Left renal cortex interstitium (tissue), 4 donors: ENCODE measurements around the gene MTHFR. TPM values are rescaled to one million over a fixed set of nuclear protein-coding genes. Genes with fewer than 3 reads are reported as not detected.

Source experiments
- DNase-seq, 4 donors: peaks; one replicate each; pipeline ENCODE4 v3.0.0-alpha.2; 2013; ENCODE audit warnings: low read depth in 4 of 4, low spot score in 2 of 4, missing footprints in 1 of 4
- polyA plus RNA-seq, 4 donors: library from polyadenylated mRNA; unstranded; fragments of 120-200 nt; gene quantifications; one replicate each; pipeline ENCODE4 v1.2.1, GENCODE V29; 2013; ENCODE audit not compliant: insufficient read length in 4 of 4

The MTHFR gene
- polyA plus RNA-seq, 4 donors, result 16.4 to 25.8 (median 20.8) TPM

DNA sequence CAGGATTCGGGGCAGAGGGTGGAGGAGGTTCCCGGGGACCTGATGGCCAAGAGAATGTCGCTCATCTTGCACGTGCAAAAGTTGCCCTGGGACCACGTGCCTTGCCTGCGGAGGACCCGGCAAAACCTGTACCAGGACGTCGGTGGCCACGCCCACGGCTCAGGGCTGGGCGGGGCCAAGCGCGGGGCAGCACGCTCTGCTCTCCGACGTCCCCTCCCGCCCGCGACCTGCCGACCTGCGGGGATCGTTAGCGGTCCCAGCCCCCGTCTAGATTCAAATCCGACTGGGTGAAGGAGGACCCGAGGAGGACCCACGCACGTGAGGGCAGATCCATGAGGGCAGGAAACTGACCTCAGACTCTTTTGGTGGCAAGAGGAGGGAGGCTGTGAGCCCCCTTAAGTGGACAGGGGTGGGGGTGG, 43.8 kb downstream of the MTHFR start, which contains the start of gene C1orf167:
TSS of gene C1orf167 (plus strand) at position 206 of the 419 bp plus-strand sequence. CDS start 2,208 bp downstream, outside the sequence.
- no peak for DNase-seq

DNA sequence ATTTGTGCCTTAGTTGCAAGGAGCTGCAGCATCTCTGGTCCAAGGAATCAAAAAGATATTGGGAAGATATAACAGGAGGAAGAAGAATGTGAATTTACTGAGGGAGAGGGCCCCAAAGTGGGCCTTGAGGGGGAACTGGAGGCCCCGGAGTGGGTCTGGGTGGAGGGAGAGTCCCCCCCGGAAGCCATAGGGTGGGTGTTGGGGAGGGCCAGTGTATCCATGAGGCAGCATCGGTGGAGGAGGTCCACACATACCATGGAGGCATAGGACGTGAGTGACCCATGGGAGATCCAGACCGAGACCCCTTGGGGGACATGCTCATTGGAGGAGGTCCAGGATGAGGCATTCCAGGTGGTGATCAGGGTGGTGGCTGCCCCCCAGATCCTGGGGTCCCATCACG, 44.5 kb downstream of the MTHFR start:
- DNase-seq, result no peak

DNA sequence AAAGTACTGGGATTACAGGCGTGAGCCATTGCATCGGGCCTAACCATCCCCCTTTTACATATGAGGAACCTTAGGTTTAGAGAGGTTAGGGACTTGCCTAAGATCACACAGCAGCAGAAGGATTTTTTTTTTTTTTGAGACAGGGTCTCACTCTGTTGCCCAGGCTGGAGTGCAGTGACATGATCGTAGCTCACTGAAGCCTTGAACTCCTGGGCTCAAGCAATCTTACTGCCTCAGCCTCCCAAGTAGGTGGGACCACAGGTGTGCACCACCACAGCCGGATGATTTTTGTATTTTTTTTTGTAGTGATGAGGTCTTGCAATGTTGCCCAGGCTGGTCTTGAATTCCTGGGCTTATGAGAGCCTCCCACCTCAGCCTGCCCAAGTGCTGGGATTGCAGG, 46.0 kb downstream of the MTHFR start:
- DNase-seq, result no peak

DNA sequence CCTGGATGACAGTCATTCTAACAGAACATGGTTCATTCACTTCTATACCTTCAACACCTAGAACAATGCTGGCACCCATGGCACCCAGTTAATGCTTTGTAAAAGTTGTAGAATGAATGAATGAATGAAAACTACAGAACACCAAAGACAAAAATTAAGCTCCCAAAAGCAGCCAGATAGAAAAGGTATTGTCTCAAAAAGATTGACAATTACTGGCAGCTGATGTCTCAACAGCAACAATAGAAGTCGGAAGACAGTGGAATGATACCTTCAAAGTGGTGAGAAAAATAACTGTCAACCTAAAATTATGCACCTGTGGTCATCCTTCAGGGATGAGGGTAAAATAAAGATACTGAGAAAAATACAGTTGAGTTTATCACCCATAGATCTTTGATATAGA, 48.7 kb downstream of the MTHFR start:
- DNase-seq, result no peak

DNA sequence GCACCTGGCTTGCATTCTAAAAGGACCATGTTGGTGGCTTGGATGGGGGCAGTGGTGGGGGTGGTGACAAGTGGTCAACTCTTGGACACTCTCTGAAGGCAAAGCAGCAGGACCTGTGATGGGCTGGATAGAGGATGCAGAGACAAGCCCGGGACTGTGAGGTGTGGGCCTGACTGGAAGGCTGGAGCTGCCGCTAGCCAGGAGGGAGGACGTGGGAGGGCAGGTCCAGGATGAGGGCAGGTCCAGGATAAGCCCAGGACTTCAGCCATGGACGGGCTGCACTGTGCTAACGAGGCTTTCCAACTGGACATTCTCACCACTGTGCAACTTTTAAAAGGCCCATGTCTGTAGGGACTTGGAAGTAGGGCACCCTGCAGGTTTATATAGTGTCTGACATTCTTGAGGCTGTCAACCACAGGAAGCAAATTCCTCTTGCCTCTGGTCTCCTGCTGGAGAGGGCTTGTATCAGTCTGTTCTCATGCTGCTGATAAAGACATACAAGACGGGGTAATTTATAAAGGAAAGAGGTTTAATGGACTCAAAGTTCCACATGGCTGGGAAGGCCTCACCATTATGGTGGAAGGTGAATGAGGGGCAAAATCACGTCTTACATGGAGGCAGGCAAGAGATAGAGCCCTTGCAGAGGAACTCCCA, 52.1 kb downstream of the MTHFR start:
- DNase-seq, result no peak

DNA sequence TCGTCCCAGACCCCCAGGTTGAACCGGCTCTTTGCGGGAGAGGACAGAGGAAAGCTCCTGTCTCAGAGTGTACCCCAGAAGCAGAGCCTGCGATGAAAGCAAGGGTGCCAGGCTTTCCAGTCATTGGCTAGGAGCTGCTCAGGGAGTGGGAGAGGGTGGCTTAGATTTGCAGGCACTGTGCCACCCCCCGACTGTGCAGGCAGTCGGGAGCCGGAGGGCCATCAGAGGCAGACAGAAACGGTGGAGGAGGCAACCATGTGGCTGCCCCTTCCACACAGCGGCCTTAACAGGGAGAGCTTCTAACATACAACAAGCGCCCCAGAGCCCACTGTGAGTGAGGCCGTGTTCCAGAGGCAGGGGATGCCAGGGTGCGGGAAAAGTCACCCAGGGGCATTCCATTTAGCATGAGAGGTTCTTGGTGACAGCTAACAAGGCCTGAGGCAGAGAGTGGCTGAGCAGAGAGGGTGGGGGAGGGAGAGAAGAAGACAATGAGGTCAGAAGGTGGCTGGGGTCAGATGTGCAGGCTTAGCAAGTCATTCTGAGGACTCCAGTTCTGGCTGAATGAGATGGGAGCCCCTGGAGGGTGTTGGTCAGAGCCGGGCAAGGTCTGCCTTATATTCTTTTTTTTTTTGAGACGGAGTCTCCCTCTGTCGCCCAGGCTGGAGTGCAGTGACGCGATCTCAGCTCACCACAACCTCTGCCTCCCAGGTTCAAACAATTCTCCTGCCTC, 53.2 kb downstream of the MTHFR start:
- no peak for DNase-seq

DNA sequence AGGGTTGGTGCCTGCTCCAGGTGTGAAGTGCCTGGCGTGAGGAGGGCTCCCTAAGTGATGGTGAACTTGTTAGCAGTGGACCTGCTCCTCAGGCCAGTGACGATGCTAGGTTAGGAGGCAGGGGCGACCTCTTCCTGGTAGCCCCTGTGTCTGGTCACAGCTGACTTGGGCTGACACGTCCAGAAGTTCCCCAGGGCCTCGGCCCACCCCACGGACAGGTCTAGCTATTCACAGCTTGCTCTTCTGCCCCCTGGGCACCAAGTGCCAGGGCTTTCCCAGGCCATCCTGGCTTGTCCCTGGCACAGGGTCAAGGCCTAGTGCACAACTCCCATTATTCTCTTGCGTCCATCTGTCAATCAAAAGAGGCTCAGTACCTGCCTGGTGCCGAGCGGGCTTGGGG, 54.7 kb downstream of the MTHFR start:
- DNase-seq, result no peak

DNA sequence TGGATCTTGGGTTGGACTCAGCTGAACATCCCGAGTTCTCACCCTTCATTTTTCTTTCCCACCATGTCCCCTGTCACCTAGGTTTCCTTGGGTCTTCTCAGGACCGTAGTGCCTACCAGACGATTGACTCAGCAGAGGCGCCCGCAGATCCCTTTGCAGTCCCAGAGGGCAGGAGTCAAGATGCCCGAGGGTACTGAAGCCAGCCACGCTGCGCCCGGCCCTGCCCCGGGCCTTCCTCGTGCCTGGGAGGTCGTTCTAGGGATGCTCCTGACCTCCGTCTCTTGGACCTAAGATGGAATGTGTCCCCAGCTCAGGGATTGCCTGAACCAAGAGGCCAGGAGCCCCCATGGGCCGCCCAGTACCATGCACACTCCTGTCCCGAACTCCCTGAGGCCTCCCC, 55.8 kb downstream of the MTHFR start:
- DNase-seq, result no peak

DNA sequence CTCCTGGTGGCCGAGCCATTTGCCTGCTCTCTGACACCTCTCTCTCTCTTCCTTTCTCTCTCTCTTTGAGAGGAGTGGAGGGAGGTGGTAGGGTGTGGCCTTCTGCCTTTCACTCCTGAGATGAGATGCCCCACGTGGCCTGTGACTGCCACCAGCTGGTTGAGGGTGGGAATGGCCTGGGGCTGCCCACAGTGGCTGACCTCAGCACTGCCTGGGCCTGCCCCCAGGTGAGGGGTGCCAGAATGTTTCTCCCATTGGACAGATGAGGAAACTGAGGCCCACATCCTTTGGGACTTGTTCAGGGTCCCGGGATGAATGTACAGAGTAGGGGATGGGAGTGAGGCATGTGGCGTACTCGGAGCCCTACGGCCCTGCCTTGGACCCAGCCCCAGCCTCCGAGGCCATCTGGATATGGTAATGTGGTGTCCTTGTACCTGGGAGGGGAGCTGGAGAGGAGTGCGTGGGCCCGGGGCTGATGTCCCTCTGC, 56.5 kb downstream of the MTHFR start:
- no peak for DNase-seq

DNA sequence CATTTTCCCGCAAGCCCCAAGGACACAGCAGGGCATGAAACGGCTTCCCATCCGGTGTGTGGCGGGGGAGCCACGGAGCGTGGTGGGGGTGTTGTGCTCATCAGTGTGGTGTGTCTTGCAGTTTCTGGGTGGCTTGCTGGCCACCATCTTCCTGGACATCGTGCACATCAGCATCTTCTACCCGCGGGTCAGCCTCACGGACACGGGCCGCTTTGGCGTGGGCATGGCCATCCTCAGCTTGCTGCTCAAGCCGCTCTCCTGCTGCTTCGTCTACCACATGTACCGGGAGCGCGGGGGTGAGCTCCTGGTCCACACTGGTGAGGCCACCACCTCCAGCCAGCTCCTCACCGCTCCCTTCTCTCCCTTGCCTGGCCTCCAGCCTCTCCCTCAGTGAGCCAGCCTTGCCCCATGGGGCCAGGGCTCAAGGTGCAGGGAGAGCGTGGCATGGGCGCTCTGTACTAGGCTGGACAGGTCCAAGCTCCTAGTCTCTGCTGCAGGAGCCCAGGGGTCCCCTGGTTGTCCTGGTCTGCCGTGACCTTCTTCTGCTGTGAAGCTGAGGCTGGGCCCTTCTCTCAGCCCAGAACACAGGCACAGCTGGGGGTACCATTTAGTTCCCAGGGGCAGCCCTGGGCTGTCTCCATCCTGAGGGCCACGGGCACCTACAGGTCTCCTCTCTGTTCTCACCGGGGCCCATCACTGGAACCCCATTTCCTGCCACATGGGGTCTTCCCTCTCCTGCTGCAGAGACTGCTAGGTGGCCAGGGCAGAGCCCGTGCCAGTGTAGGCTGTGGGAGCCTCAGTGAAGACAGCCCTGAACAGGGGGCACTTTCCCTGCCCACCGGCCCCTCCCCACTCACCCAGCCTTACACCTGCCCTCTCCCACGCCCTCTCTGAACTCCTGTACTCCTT, 57.2 kb downstream of the MTHFR start:
- DNase-seq, result no peak

DNA sequence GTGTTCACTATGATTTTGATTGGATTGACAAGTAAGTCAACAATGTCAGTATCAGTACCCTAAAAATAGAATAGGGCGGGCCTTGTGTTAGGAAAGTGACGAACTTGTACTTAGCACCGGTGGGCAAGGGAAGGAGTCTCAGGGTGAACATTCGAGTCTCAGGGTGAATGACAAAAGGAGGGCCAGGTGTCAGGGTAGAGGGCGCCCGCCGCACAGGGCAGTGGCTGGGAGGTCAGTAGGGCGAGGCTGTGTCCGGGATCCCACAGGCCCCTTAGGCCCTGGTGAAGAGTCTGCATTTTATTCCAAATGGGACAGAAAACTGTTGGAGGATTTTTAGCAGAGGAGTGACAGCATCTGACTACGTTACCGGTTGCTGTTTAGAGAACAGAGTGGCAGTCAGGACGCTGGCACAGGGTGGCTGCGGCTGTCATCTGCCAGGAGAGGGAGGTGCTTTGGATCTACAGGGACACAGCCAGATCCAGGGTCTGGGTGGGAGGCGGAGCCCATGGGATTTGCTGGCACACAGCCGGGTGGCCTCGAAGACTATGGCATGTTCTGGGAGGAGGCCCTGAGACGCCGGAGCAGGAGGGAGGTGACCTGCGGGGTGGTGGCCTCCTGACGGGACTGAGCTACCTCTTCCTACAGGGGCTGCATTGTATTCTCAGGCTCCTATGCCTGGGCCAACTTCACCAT, 58.8 kb downstream of the MTHFR start:
- no peak for DNase-seq

DNA sequence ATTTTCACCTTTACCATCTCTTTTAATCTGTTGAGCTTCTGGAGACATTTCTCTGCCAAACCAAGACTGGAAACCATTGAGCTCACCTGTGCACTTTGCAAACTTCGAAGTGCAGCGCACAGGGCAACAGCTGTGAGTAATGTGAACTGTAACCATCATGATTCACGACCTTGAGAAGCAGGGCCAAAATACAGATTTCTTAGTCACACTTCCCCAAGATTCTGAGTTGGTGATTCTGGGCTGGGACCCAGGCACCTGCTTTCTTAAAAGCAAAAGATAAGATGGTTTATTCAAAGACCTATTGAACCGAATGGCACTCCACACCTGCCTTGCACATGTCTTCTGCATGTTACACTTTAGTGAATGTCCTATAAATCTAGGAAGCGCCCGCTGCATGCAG, 59.7 kb downstream of the MTHFR start:
- DNase-seq, result no peak

DNA sequence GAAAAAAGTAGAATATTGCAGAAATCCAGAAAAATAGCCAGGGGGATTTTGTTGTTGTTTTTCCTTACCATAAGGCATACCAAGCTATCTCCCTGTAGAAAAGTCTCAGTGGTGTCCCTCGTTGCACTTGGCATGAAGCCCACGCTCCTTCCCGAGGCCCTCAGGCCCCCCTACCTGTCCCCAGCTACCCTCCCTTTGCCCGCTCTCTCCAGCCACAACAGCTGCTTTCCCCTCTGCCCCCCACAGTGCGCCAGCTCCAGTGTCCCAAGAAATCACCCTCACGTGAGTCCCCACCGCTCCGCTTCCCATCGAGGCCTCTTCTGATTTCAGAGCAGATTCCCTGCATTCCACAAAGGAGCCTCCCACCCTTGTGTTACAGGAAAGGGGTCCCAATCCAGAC, 61.5 kb downstream of the MTHFR start:
- no peak for DNase-seq

DNA sequence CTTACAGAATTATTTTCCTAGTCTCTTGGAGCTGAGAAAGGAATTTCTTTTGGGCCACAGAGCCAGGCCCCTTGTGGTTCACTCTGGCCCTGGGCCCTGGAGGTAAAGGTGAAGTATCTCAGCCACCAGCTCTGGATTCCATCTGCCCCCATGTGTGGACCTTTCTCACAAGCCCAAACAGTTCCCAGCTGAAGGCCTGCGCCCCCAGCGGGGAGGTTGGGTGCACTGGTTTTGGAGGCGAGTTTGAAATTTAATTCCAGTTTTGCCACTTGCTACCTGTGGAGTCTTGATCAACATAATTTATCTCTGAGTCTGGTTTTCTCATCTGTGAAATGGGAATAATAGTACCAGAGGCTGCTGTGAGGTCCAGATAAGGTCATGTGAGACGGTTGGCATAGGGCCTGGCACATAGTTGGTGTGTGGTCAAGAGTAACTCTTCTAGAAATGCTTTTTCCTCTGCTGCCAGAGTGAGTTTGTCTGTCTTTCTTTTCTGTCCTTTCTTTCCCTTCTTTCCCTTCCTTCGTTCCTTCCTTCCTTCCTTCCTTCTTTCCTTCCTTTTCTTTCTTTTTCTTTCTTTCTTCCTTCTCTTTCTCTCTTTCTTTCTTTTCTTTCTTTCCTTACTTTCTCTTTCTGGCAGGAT, 63.7 kb downstream of the MTHFR start:
- no peak for DNase-seq

DNA sequence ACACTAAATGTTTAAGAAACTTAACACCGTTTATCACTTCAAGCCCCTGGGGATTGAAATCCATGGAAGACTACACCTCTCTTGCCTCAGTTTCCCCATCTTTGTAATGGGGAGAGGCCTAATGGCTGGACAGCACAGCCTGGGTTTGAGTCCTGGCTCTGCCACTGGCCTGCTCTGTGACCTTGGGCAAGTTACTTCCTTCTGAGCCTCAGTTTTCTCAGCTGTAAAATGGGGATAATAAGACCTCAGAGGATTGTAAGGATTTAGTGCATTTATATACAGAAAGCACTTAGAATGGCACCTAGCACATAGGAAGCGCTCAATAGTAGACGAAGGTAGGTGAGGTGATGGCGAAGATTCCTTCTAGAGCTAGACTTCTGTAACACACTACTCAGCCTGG, 64.3 kb downstream of the MTHFR start:
- no peak for DNase-seq

DNA sequence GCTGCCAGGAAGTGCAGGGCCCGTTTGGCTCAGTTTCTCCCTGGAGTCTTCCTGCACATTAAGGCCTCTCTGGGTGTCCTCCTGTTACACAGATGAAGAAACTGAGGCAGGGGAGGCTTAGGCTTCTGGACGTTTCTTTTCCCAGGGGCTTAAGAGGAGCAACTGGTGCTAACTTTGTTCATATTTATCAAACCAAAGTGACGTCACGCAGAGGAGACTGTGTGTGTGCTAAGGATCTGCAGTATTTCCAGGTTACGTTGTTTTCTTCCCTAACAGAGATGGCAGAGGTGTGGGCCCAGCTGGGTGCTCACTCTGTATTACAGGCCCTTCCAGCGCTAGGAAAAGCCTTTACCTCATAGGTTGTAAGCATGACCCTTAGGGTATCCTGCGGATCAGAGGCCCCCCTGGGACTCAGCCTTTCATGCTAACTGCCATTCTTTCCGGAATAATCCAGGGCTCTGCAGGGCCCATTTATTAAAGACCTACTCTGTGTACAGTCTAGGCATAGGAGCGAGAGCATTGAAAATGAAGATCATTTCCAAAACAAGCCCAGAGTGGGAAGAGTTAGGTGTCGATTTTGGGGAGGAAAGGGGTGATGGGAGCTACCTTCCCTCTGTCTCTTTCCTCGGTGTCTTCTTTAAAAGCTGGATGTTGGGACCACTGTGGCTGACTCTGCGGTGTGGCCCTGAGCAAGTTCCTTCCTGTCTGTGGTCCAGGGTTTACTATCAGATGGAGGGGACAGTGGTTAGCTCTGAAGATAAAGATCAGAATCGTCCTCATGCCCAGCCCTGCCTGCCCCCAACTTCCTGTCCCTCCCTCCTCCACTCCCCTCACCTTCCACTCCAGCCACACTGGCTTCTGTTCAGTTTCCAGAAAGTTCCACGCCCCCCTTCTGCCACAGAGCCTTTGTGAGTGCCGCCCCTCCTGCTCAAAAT, 65.2 kb downstream of the MTHFR start:
- no peak for DNase-seq

DNA sequence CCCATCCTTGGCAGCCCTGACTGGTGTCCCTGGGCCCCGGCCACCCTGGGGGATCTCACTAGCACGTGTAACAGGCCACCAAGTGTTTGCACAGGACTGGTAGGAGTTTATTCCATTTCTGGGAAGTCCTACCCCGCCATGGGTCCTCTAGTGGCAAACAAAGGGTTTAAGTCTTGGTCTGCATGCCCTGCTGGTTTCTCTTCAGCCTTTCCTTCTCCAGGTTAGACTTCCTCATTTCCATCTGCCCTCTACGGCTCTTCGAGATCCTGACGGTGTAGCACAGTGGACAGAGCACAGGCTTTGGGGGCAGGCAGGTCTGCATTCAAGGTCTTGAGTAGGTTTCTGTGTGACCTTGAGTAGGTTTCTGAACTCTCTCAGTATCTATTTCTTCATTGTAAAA, 67.0 kb downstream of the MTHFR start:
- no peak for DNase-seq

DNA sequence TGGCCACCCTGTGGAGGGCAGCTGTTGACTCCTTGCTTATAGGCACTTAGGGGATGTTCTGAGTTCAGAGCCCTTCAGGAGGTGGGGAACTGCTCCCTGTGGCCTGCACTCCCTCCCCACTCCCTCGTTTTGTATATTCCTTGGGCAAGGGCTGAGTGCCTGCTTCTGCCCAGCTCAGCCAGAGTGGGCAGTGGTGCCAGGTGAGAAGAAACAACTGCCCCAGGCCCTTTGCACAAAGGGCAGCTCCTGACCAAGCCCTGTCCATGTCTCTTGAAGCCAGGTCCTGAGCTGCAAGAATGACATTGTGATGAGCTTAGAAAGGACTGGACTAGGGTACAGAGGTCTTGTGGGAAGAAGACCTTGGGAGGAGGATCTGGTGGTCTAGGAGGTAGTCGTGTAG, 67.7 kb downstream of the MTHFR start:
- no peak for DNase-seq
